Mesenchymal stem cell (in vitro differentiated cells and primary cell): ENCODE measurements around the gene NTHL1.

ENCODE experiments used
- DNase-seq: peaks from one replicate; pipeline ENCODE4 v3.0.0-alpha.2; 2013
- H2AFZ ChIP-seq: one replicate; pipeline ENCODE4 v1.6.1; 2013; ENCODE audit warnings: low read depth, mild to moderate bottlenecking, control low read depth, inconsistent platforms, low read length, moderate library complexity
- H2AK5ac ChIP-seq: 2 replicates; pipeline ENCODE4 v1.6.1; 2013; ENCODE audit warnings: low read length, moderate library complexity, mild to moderate bottlenecking, inconsistent platforms; ENCODE audit not compliant: severe bottlenecking
- H2BK120ac ChIP-seq: one replicate; pipeline ENCODE4 v1.6.1; 2013; ENCODE audit warnings: low read depth, mild to moderate bottlenecking, inconsistent platforms, low read length, moderate library complexity
- H2BK12ac ChIP-seq, 2 experiments: one replicate each; pipeline ENCODE4 v1.6.1; 2013; ENCODE audit warnings: inconsistent platforms in 2 of 2, low read length in 2 of 2, mild to moderate bottlenecking in 2 of 2, moderate library complexity in 2 of 2, control low read depth in 1 of 2
- H2BK15ac ChIP-seq: one replicate; pipeline ENCODE4 v1.6.1; 2013; ENCODE audit warnings: mild to moderate bottlenecking, low read depth, inconsistent platforms; ENCODE audit not compliant: poor library complexity, severe bottlenecking
- H2BK5ac ChIP-seq: 2 replicates; pipeline ENCODE4 v1.6.1; 2013; ENCODE audit warnings: low read depth, mild to moderate bottlenecking, low read length, control low read depth, inconsistent platforms; ENCODE audit not compliant: poor library complexity, severe bottlenecking
- H3K14ac ChIP-seq, 2 experiments: one replicate each; pipeline ENCODE4 v1.6.1; 2013; ENCODE audit warnings: inconsistent platforms in 2 of 2, low read length in 2 of 2, control low read depth in 1 of 2, mild to moderate bottlenecking in 1 of 2, moderate library complexity in 1 of 2
- H3K18ac ChIP-seq, 2 experiments: one replicate each; pipeline ENCODE4 v1.6.1; 2013; ENCODE audit warnings: inconsistent platforms in 2 of 2, low read length in 2 of 2, control low read depth in 1 of 2, low read depth in 1 of 2, mild to moderate bottlenecking in 1 of 2
- H3K23ac ChIP-seq, 2 experiments: one replicate each; pipeline ENCODE4 v1.6.1; 2013; ENCODE audit warnings: inconsistent platforms in 2 of 2, low read length in 2 of 2, mild to moderate bottlenecking in 2 of 2, moderate library complexity in 2 of 2, control low read depth in 1 of 2
- H3K27ac ChIP-seq: 2 replicates; pipeline ENCODE4 v1.5.1; 2013; ENCODE audit warnings: mild to moderate bottlenecking, moderate library complexity, low read length, control low read depth, inconsistent platforms; ENCODE audit not compliant: poor library complexity, severe bottlenecking
- H3K27me3 ChIP-seq, 2 experiments: 2 replicates each; pipeline versions ENCODE4 v1.6.1 to v1.7.0; 2013; ENCODE audit warnings: low read length in 2 of 2, mild to moderate bottlenecking in 2 of 2, moderate library complexity in 2 of 2, control low read depth in 1 of 2, inconsistent platforms in 1 of 2; ENCODE audit not compliant: control insufficient read depth in 1 of 2, insufficient read depth in 1 of 2
- H3K36me3 ChIP-seq, 2 experiments: 2 replicates each; pipeline versions ENCODE4 v1.6.1 to v1.7.0; 2013; ENCODE audit warnings: low read length in 2 of 2, control low read depth in 1 of 2, inconsistent platforms in 1 of 2, low read depth in 1 of 2, mild to moderate bottlenecking in 1 of 2; ENCODE audit not compliant: insufficient read depth in 2 of 2, control insufficient read depth in 1 of 2
- H3K4ac ChIP-seq, 2 experiments: one replicate each; pipeline ENCODE4 v1.6.1; 2013; ENCODE audit warnings: inconsistent platforms in 2 of 2, low read length in 2 of 2, mild to moderate bottlenecking in 2 of 2, moderate library complexity in 2 of 2, control low read depth in 1 of 2, low read depth in 1 of 2
- H3K4me1 ChIP-seq: 2 replicates; pipeline ENCODE4 v1.6.1; 2013; ENCODE audit warnings: low read depth, low read length, control low read depth; ENCODE audit not compliant: control insufficient read depth, insufficient read depth
- H3K4me2 ChIP-seq: 2 replicates; pipeline ENCODE4 v1.6.1; 2013; ENCODE audit warnings: low read length, mild to moderate bottlenecking, inconsistent platforms; ENCODE audit not compliant: poor library complexity, severe bottlenecking
- H3K4me3 ChIP-seq, 2 experiments: 2 replicates each; pipeline versions ENCODE4 v1.5.1 to v1.7.0; 2013; ENCODE audit warnings: low read length in 2 of 2, mild to moderate bottlenecking in 2 of 2, control low read depth in 1 of 2, low read depth in 1 of 2; ENCODE audit not compliant: insufficient read depth in 1 of 2
- H3K79me1 ChIP-seq: replicated peaks from 2 replicates; pipeline ENCODE4 v1.6.1; 2013; ENCODE audit warnings: mild to moderate bottlenecking, control low read depth, low read length, inconsistent platforms; ENCODE audit not compliant: poor library complexity, severe bottlenecking
- H3K9ac ChIP-seq: 2 replicates; pipeline ENCODE4 v1.7.0; 2013; ENCODE audit warnings: mild to moderate bottlenecking, low read length, moderate library complexity
- H3K9me3 ChIP-seq: 2 replicates; pipeline ENCODE4 v1.7.0; 2013; ENCODE audit warnings: mild to moderate bottlenecking, low read length; ENCODE audit not compliant: control insufficient read depth
- H4K8ac ChIP-seq: one replicate; pipeline ENCODE4 v1.6.1; 2013; ENCODE audit warnings: inconsistent platforms, mild to moderate bottlenecking, low read length, moderate library complexity
- H4K91ac ChIP-seq: one replicate; pipeline ENCODE4 v1.6.1; 2013; ENCODE audit warnings: mild to moderate bottlenecking, low read length, inconsistent platforms
- WGBS: methylation state at CpG from one replicate; pipeline ENCODE4 v1.1.7; 2013; ENCODE audit warnings: mixed read lengths; 5-methylcytosine and 5-hydroxymethylcytosine counted together

The NTHL1 gene

GRCh38 chr16:2081201-2082084, 33.8 kb upstream of the NTHL1 start:
- 95% methylated on average over 35 of the region's 35 CpGs for WGBS
- Histone ChIP-seq H2BK15ac (no peak overlapping the region), H3K4me2 (no peak overlapping the region), H3K18ac (no peak overlapping the region), H3K36me3 (peaks cover 65 to 100% of the 10 kb centered on the region in 2 experiments), H4K8ac (no peak overlapping the region), H3K79me1 (peaks cover 16% of the 10 kb centered on the region), H4K91ac (no peak overlapping the region), H3K4me1 (peaks cover 18% of the 10 kb centered on the region), H3K27me3 (no peaks in the 10 kb centered on the region), H2BK5ac (no peak overlapping the region), H2BK12ac (no peak overlapping the region), H3K9ac (no peak overlapping the region), H3K4me3 (no peak overlapping the region), H3K14ac (no peak overlapping the region), H3K27ac (no peak overlapping the region), H2AK5ac (no peak overlapping the region), H3K4ac (no peak overlapping the region), H2AFZ (no peak overlapping the region), H3K23ac (no peak overlapping the region), H2BK120ac (no peak overlapping the region), H3K9me3 (no peaks in the 10 kb centered on the region)
- no peak for DNase-seq

- no peak overlapping the region for H3K27ac ChIP-seq
- H4K8ac ChIP-seq: no peak overlapping the region
- H2BK120ac ChIP-seq: no peak overlapping the region
- H3K9me3 ChIP-seq: no peaks in the 10 kb centered on the region
- no peak overlapping the region for H2BK12ac ChIP-seq
- no peak overlapping the region for H3K4me2 ChIP-seq
- no peak overlapping the region for H2BK5ac ChIP-seq
- no peak overlapping the region for H4K91ac ChIP-seq
- peaks cover 65 to 99% of the 10 kb centered on the region in 2 experiments for H3K36me3 ChIP-seq
- no peak overlapping the region for H2AFZ ChIP-seq
- no peak overlapping the region for H3K4me3 ChIP-seq
- H3K18ac ChIP-seq: no peak overlapping the region
- H3K79me1 ChIP-seq: peaks cover 17% of the 10 kb centered on the region
- WGBS: 98% methylated on average over 16 of the region's 16 CpGs
- no peak for DNase-seq
- H3K23ac ChIP-seq: no peak overlapping the region
- no peak overlapping the region for H2BK15ac ChIP-seq
- no peak overlapping the region for H3K4ac ChIP-seq
- H2AK5ac ChIP-seq: no peak overlapping the region
- H3K14ac ChIP-seq: no peak overlapping the region
- no peaks in the 10 kb centered on the region for H3K27me3 ChIP-seq
- peaks cover 14% of the 10 kb centered on the region for H3K4me1 ChIP-seq
- H3K9ac ChIP-seq: no peak overlapping the region
Observed at GRCh38 chr16:2079991-2080390, 32.4 kb upstream of the NTHL1 start.

- no peak overlapping the region for H2AFZ ChIP-seq
- H3K79me1 ChIP-seq: peaks cover 17% of the 10 kb centered on the region
- H2BK5ac ChIP-seq: no peak overlapping the region
- H2BK12ac ChIP-seq: no peak overlapping the region
- H3K4me3 ChIP-seq: no peak overlapping the region
- no peak overlapping the region for H3K27ac ChIP-seq
- H2BK120ac ChIP-seq: no peak overlapping the region
- no peak overlapping the region for H3K4ac ChIP-seq
- H4K91ac ChIP-seq: no peak overlapping the region
- no peak overlapping the region for H3K4me2 ChIP-seq
- no peak overlapping the region for H4K8ac ChIP-seq
- over 99% methylated on average over 30 of the region's 30 CpGs for WGBS
- no peaks in the 10 kb centered on the region for H3K27me3 ChIP-seq
- peaks cover 65 to 99% of the 10 kb centered on the region in 2 experiments for H3K36me3 ChIP-seq
- no peak overlapping the region for H2BK15ac ChIP-seq
- no peak overlapping the region for H3K14ac ChIP-seq
- H3K23ac ChIP-seq: no peak overlapping the region
- H2AK5ac ChIP-seq: no peak overlapping the region
- no peak overlapping the region for H3K18ac ChIP-seq
- H3K4me1 ChIP-seq: peaks cover 10% of the 10 kb centered on the region
- H3K9ac ChIP-seq: no peak overlapping the region
- DNase-seq: no peak
- no peaks in the 10 kb centered on the region for H3K9me3 ChIP-seq
Observed at GRCh38 chr16:2079311-2079800, 31.7 kb upstream of the NTHL1 start.

GRCh38 chr16:2078691-2079090, 31.1 kb upstream of the NTHL1 start:
- Histone ChIP-seq H2BK5ac (no peak overlapping the region), H4K91ac (no peak overlapping the region), H3K9ac (no peak overlapping the region), H3K4ac (no peak overlapping the region), H2BK15ac (no peak overlapping the region), H3K4me2 (no peak overlapping the region), H3K79me1 (peaks cover 19% of the 10 kb centered on the region), H2AK5ac (no peak overlapping the region), H3K9me3 (no peaks in the 10 kb centered on the region), H2AFZ (no peak overlapping the region), H3K14ac (no peak overlapping the region), H2BK12ac (no peak overlapping the region), H3K4me1 (peaks cover 8% of the 10 kb centered on the region), H3K18ac (no peak overlapping the region), H3K27me3 (no peaks in the 10 kb centered on the region), H3K27ac (no peak overlapping the region), H3K4me3 (no peak overlapping the region), H4K8ac (no peak overlapping the region), H2BK120ac (no peak overlapping the region), H3K23ac (no peak overlapping the region), H3K36me3 (peaks cover 68 to 99% of the 10 kb centered on the region in 2 experiments)
- DNase-seq: no peak
- WGBS: 97% methylated on average over 23 of the region's 23 CpGs
